H1 (cell line): ENCODE results near the gene RBMS1. TPM values are rescaled to one million over a fixed set of nuclear protein-coding genes. Genes with fewer than 3 reads are reported as not detected.

Source experiments
- CTCF ChIA-PET: fragments of 300-600 bp; sonication (Branson Sonifier 250); formaldehyde crosslinking; loops from one replicate; lab custom pipeline; 2021; ENCODE audit not compliant: partially characterized antibody; lab: Charles Lee
- POLR2A ChIA-PET: fragments of 300-600 bp; sonication (Branson Sonifier 250); formaldehyde crosslinking; loops from one replicate; lab custom pipeline; 2021; ENCODE audit warnings: inconsistent platforms; ENCODE audit not compliant: partially characterized antibody; lab: Charles Lee
- DNase-seq, 2 experiments: peaks; one replicate each; pipeline versions ENCODE4 v3.0.0 to v3.0.0-alpha.2; 2010 to 2022; ENCODE audit warnings: low spot score in 2 of 2, low read depth in 1 of 2, mixed read lengths in 1 of 2
- FAIRE-seq: peaks from 2 replicates; lab custom pipeline; 2011; peaks lifted over from hg19 to GRCh38; lab: Jason Lieb, UNC
- H2AFZ ChIP-seq: 2 replicates; pipeline ENCODE4 v1.8.1; 2012; ENCODE audit warnings: low read length, inconsistent platforms
- H2AK5ac ChIP-seq: 2 replicates; pipeline ENCODE4 v1.6.1; 2013; ENCODE audit warnings: low read depth, low read length
- H2BK120ac ChIP-seq: replicated peaks from 2 replicates; pipeline ENCODE3; 2013; ENCODE audit warnings: low read depth, low read length, inconsistent platforms
- H2BK12ac ChIP-seq: 2 replicates; pipeline ENCODE4 v1.6.1; 2013; ENCODE audit warnings: low read depth, low read length
- H2BK15ac ChIP-seq: 2 replicates; pipeline ENCODE4 v1.6.1; 2013; ENCODE audit warnings: low read length
- H2BK20ac ChIP-seq: 2 replicates; pipeline ENCODE4 v1.6.1; 2013; ENCODE audit warnings: low read length
- H2BK5ac ChIP-seq: 2 replicates; pipeline ENCODE4 v1.6.1; 2013; ENCODE audit warnings: low read depth, low read length
- H3K14ac ChIP-seq: 2 replicates; pipeline ENCODE4 v1.6.1; 2013; ENCODE audit warnings: inconsistent platforms; ENCODE audit not compliant: insufficient read length
- H3K18ac ChIP-seq: 2 replicates; pipeline ENCODE4 v1.6.1; 2013; ENCODE audit warnings: low read length; ENCODE audit errors: extremely low read depth
- H3K23ac ChIP-seq: 2 replicates; pipeline ENCODE4 v1.6.1; 2013; ENCODE audit warnings: inconsistent platforms; ENCODE audit not compliant: insufficient read length
- H3K23me2 ChIP-seq: 2 replicates; pipeline ENCODE4 v1.6.1; 2013; ENCODE audit warnings: low read depth, low read length
- H3K27ac ChIP-seq: 2 replicates; pipeline ENCODE4 v1.6.1; 2011; ENCODE audit warnings: low read depth, low read length, inconsistent platforms
- H3K27me3 ChIP-seq, 4 experiments: replicated peaks in 1 of 4; 1 replicate in 1 of 4; 2 replicates in 3 of 4; pipeline versions ENCODE4 v1.6.1 to v1.8.1; 2011 to 2013; ENCODE audit warnings: low read length in 3 of 4, mild to moderate bottlenecking in 3 of 4, inconsistent platforms in 2 of 4, mixed read lengths in 2 of 4, moderate library complexity in 1 of 4; ENCODE audit not compliant: control insufficient read depth in 3 of 4, insufficient read depth in 3 of 4; ENCODE audit errors: extremely low read depth in 1 of 4
- H3K36me3 ChIP-seq, 4 experiments: 2 replicates each; pipeline versions ENCODE4 v1.6.1 to v1.8.1; 2011 to 2013; ENCODE audit warnings: mild to moderate bottlenecking in 4 of 4, low read length in 3 of 4, moderate library complexity in 2 of 4, control low read depth in 1 of 4, inconsistent platforms in 1 of 4; ENCODE audit not compliant: insufficient read depth in 4 of 4, control insufficient read depth in 2 of 4
- H3K4ac ChIP-seq: replicated peaks from 2 replicates; pipeline ENCODE3; 2013; ENCODE audit warnings: low read length, low read depth, mixed read lengths, inconsistent platforms; ENCODE audit not compliant: insufficient read length
- H3K4me1 ChIP-seq, 4 experiments: replicated peaks in 1 of 4; 1 replicate in 1 of 4; 2 replicates in 3 of 4; pipeline versions ENCODE4 v1.6.1 to v1.8.1; 2011 to 2013; ENCODE audit warnings: low read length in 3 of 4, inconsistent platforms in 2 of 4, mixed read lengths in 1 of 4; ENCODE audit not compliant: insufficient read depth in 4 of 4, control insufficient read depth in 3 of 4
- H3K4me2 ChIP-seq, 2 experiments: 2 replicates each; pipeline versions ENCODE4 v1.6.1 to v1.8.1; 2011 to 2013; ENCODE audit warnings: low read depth in 2 of 2, low read length in 2 of 2, control low read depth in 1 of 2, inconsistent platforms in 1 of 2, mild to moderate bottlenecking in 1 of 2; ENCODE audit not compliant: insufficient read depth in 1 of 2
- H3K4me3 ChIP-seq, 4 experiments: fragments of 200-600, 300-600 bp in 1 of 4; sonication (generic), shearing (Covaris generic), sonication (Bioruptor Twin) in 1 of 4; 2 replicates each; pipeline versions ENCODE4 v1.5.1 to v1.8.1; 2011 to 2016; ENCODE audit warnings: low read length in 4 of 4, low read depth in 3 of 4, control low read depth in 2 of 4, inconsistent platforms in 2 of 4, mild to moderate bottlenecking in 2 of 4, mixed read lengths in 1 of 4, moderate library complexity in 1 of 4; ENCODE audit not compliant: insufficient read depth in 2 of 4; ENCODE audit errors: extremely low read depth in 1 of 4
- H3K56ac ChIP-seq: replicated peaks from 2 replicates; pipeline ENCODE3; 2013; ENCODE audit warnings: low read depth, mild to moderate bottlenecking, mixed read lengths, low read length, inconsistent platforms; ENCODE audit not compliant: insufficient read length
- H3K79me1 ChIP-seq: 2 replicates; pipeline ENCODE4 v1.6.1; 2013; ENCODE audit warnings: low read depth, low read length, control low read depth
- H3K79me2 ChIP-seq, 2 experiments: 2 replicates each; pipeline versions ENCODE4 v1.6.1 to v1.8.1; 2012 to 2013; ENCODE audit warnings: low read length in 2 of 2, mild to moderate bottlenecking in 2 of 2, inconsistent platforms in 1 of 2; ENCODE audit not compliant: insufficient read depth in 2 of 2, control insufficient read depth in 1 of 2
- H3K9ac ChIP-seq, 4 experiments: replicated peaks in 1 of 4; 1 replicate in 1 of 4; 2 replicates in 3 of 4; pipeline versions ENCODE4 v1.6.1 to v1.8.1; 2011 to 2013; ENCODE audit warnings: low read depth in 3 of 4, low read length in 3 of 4, control low read depth in 2 of 4, mild to moderate bottlenecking in 2 of 4, moderate library complexity in 2 of 4, inconsistent platforms in 1 of 4; ENCODE audit errors: extremely low read depth in 1 of 4
- H3K9me3 ChIP-seq, 2 experiments: 2 replicates each; pipeline versions ENCODE4 v1.6.1 to v1.8.1; 2012 to 2013; ENCODE audit warnings: mild to moderate bottlenecking in 2 of 2, moderate library complexity in 2 of 2, control low read depth in 1 of 2, inconsistent platforms in 1 of 2, low read depth in 1 of 2, low read length in 1 of 2, mixed read lengths in 1 of 2; ENCODE audit not compliant: insufficient read depth in 2 of 2
- H4K20me1 ChIP-seq, 2 experiments: replicated peaks in 1 of 2; 2 replicates each; pipeline versions ENCODE3 to v1.8.1; 2011 to 2013; ENCODE audit warnings: inconsistent platforms in 2 of 2, low read length in 2 of 2, mild to moderate bottlenecking in 1 of 2; ENCODE audit not compliant: insufficient read depth in 2 of 2, control insufficient read depth in 1 of 2
- H4K5ac ChIP-seq: 2 replicates; pipeline ENCODE4 v1.6.1; 2013; ENCODE audit warnings: low read length, low read depth, mixed read lengths, inconsistent platforms; ENCODE audit not compliant: insufficient read length
- H4K8ac ChIP-seq: 2 replicates; pipeline ENCODE4 v1.8.0; 2013; ENCODE audit warnings: mild to moderate bottlenecking, moderate library complexity, low read length, inconsistent platforms; ENCODE audit not compliant: insufficient read depth; ENCODE audit errors: extremely low read depth
- H4K91ac ChIP-seq: replicated peaks from 2 replicates; pipeline ENCODE3; 2013; ENCODE audit warnings: low read length, mixed read lengths, inconsistent platforms; ENCODE audit not compliant: insufficient read length
- CBX8 ChIP-seq: fragments of 300-800, 300-1000 bp; sonication (generic); IDR thresholded peaks from 2 replicates; pipeline ENCODE4 v1.7.1; 2016; ENCODE audit warnings: low read depth, low read length, borderline replicate concordance
- E2F6 ChIP-seq: IDR thresholded peaks from 2 replicates; pipeline ENCODE4 v1.6.1; 2012; ENCODE audit warnings: inconsistent platforms
- EGR1 ChIP-seq: IDR thresholded peaks from 2 replicates; pipeline ENCODE4 v1.6.1; 2011; ENCODE audit warnings: low read depth, low read length, borderline replicate concordance
- EP300 ChIP-seq, 2 experiments: IDR thresholded peaks; 1 replicate in 1 of 2; 2 replicates in 1 of 2; pipeline ENCODE4 v1.6.1; 2011 to 2012; ENCODE audit warnings: low read depth in 2 of 2, low read length in 2 of 2, mild to moderate bottlenecking in 2 of 2, borderline replicate concordance in 1 of 2, inconsistent platforms in 1 of 2, moderate library complexity in 1 of 2
- HDAC6 ChIP-seq: IDR thresholded peaks from one replicate; pipeline ENCODE4 v1.7.1; 2012; ENCODE audit warnings: low read depth, mild to moderate bottlenecking, inconsistent platforms, low read length, moderate library complexity
- NANOG ChIP-seq: IDR thresholded peaks from 2 replicates; pipeline ENCODE4 v1.6.1; 2011; ENCODE audit warnings: low read length, low read depth, mild to moderate bottlenecking, inconsistent platforms; ENCODE audit not compliant: insufficient read depth, poor library complexity, severe bottlenecking
- POLR2A ChIP-seq, 2 experiments: IDR thresholded peaks; 1 replicate in 1 of 2; 2 replicates in 1 of 2; pipeline ENCODE4 v1.6.1; 2011; ENCODE audit warnings: low read depth in 2 of 2, low read length in 2 of 2, mild to moderate bottlenecking in 2 of 2; ENCODE audit errors: control extremely low read depth in 1 of 2
- POLR2AphosphoS5 ChIP-seq: IDR thresholded peaks from 2 replicates; pipeline ENCODE4 v1.6.1; 2011; ENCODE audit warnings: low read depth, low read length
- SIN3A ChIP-seq, 2 experiments: IDR thresholded peaks in 1 of 2; conservative IDR thresholded peaks in 1 of 2; 2 replicates each; pipeline ENCODE4 v1.6.1; 2011 to 2012; ENCODE audit warnings: low read length in 2 of 2, improper control_type of control experiment in 1 of 2, low read depth in 1 of 2, mild to moderate bottlenecking in 1 of 2
- TEAD4 ChIP-seq: IDR thresholded peaks from 2 replicates; pipeline ENCODE4 v1.6.1; 2012; ENCODE audit warnings: low read depth, low read length, inconsistent platforms, mixed read lengths
- USF2 ChIP-seq: IDR thresholded peaks from 2 replicates; pipeline ENCODE4 v1.6.1; 2011; ENCODE audit warnings: low read length, improper control_type of control experiment
- ZNF274 ChIP-seq: IDR thresholded peaks from 2 replicates; pipeline ENCODE4 v1.7.0; 2012; ENCODE audit warnings: low read length, borderline replicate concordance; ENCODE audit errors: extremely low read depth
- WGBS, 2 experiments: shearing (Covaris generic) in 1 of 2; methylation state at CpG; one replicate each; pipeline versions ENCODE4 v1.1.6 to v1.1.7; 2013 to 2015; ENCODE audit warnings: low lambda C conversion rate in 2 of 2, mixed read lengths in 2 of 2, inconsistent platforms in 1 of 2, low coverage in 1 of 2, missing lambda C conversion rate in 1 of 2; ENCODE audit not compliant: insufficient replicate concordance in 2 of 2, insufficient coverage in 1 of 2, insufficient read length in 1 of 2; ENCODE audit errors: extremely low coverage in 1 of 2, missing lambda C conversion rate in 1 of 2; 5-methylcytosine and 5-hydroxymethylcytosine counted together
- polyA plus RNA-seq, 7 experiments: library from polyadenylated mRNA; depleted of rRNA in 3 of 7; stranded (reverse) in 5 of 7; unstranded in 2 of 7; fragments of >200 nt in 5 of 7; fragments of 200-250 nt in 2 of 7; gene quantifications; 1 replicate in 5 of 7; 2 replicates in 1 of 7; 4 replicates in 1 of 7; pipeline versions ENCODE4 v1.2.1 to v1.2.3, GENCODE V29; 2011 to 2013; ENCODE audit warnings: missing spikeins in 2 of 7, mixed read lengths in 2 of 7
- total RNA-seq: library from RNA; stranded (reverse); fragmentation: NEBNext Ultra II Directional; extraction: Animal tissue kit (Norgen Biotek cat#: 25700); gene quantifications from 2 replicates; pipeline ENCODE4 v1.2.1, GENCODE V29; 2021

The RBMS1 gene
- total and polyA plus RNA-seq, 2 of the 8 experiments (the other 6 are each of a cell fraction or from before 2014, with no cell fraction given) = 53.7 to 60.0 TPM

DNA sequence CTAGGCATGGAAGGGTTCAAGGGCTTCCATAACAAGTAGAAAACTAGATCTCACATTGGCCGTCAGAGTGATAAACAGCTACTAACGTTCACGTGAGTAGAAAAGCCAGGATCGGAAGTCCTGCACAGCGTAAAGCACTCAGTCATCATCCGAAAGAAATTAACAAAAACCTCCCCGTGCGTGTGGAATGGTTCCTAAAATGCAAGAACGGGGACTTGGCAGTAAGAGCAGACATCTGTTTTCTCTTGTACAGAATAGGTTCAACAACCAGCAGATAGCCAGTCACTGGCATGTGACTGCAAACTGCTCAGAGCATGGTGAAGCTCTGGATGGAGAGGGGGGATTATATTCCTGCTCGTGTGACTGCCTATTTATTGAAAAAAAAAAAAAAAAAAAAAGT, 186.6 kb downstream of the RBMS1 start:
- DNase-seq (no peak), FAIRE-seq (no peak)
- H3K4me2 ChIP-seq = no peak overlapping the region
- H2BK12ac ChIP-seq = no peak overlapping the region
- H3K79me2 ChIP-seq = no peaks in the 10 kb centered on the region
- no peak overlapping the region for H4K91ac ChIP-seq
- H3K79me1 ChIP-seq = no peaks in the 10 kb centered on the region; the same call in 1 of the 2 replicates
- no peaks in the 10 kb centered on the region; a peak in 1 of 7 replicates for H3K27me3 ChIP-seq
- H3K36me3 ChIP-seq = peaks cover 0 to 10% (median 2%) of the 10 kb centered on the region in 4 experiments; a peak in 4 of 8 replicates
- H3K9me3 ChIP-seq = no peaks in the 10 kb centered on the region
- H3K9ac ChIP-seq = no peak overlapping the region
- H3K18ac ChIP-seq = no peak overlapping the region
- no peak overlapping the region for H3K4me3 ChIP-seq
- ChIA-PET POLR2A (no interaction called here), CTCF (interaction anchor here (2.0 kb wide), 1 partner anchor 17 kb away, joined by 5 read pairs; no protein-coding TSS in a partner anchor)
- no peak overlapping the region for H4K5ac ChIP-seq
- H2BK15ac ChIP-seq = no peak overlapping the region
- no peak overlapping the region for H3K4ac ChIP-seq
- H3K56ac ChIP-seq = no peak overlapping the region
- no peak overlapping the region for H2AK5ac ChIP-seq
- no peak overlapping the region for H3K23ac ChIP-seq
- H3K14ac ChIP-seq = no peak overlapping the region
- peaks cover 0 to 7% (median 3%) of the 10 kb centered on the region in 4 experiments; a peak in 2 of 7 replicates for H3K4me1 ChIP-seq
- no peak overlapping the region for H2BK20ac ChIP-seq
- H2BK5ac ChIP-seq = no peak overlapping the region
- WGBS, 2 experiments = 91% methylated on average over 10 of the region's 10 CpGs; no CpG with 5 or more reads in 1 of the 2 experiments
- no peak overlapping the region for H4K8ac ChIP-seq
- H4K20me1 ChIP-seq = no peaks in the 10 kb centered on the region
- no peaks in the 10 kb centered on the region for H3K23me2 ChIP-seq
- H3K27ac ChIP-seq = no peak overlapping the region
- H2AFZ ChIP-seq = no peak overlapping the region
- H2BK120ac ChIP-seq = no peak overlapping the region
- TF ChIP-seq CBX8 (no peak), E2F6 (no peak), NANOG (no peak), USF2 (no peak), POLR2A (IDR thresholded peaks at IDR 0.05; ENCODE audit: control extremely low read depth in 1 of 2, low read depth in 2 of 2, low read length in 2 of 2) (no peak), EGR1 (no peak), TEAD4 (no peak), ZNF274 (no peak), EP300 (IDR thresholded peaks at IDR 0.05; ENCODE audit: borderline replicate concordance in 1 of 2, low read depth in 2 of 2, low read length in 2 of 2) (no peak), POLR2AphosphoS5 (no peak), HDAC6 (no peak), SIN3A (conservative IDR thresholded peaks at IDR 0.05 in 1 of 2, IDR thresholded peaks at IDR 0.05 in 1 of 2; ENCODE audit: low read depth in 1 of 2, low read length in 2 of 2) (no peak)
